Psoas muscle (tissue), 8 donors: Measurements from ENCODE around the gene ZNF219. TPM values are rescaled to one million over a fixed set of nuclear protein-coding genes. Genes with fewer than 3 reads are reported as not detected.

ENCODE experiments used
- ATAC-seq, 4 donors: fragments of 200-7000 bp; cut with Tn5 transposase; one replicate each; pipeline ENCODE4 v1.9.1; 2020; ENCODE audit warnings: moderate library complexity in 3 of 4, mild to moderate bottlenecking in 2 of 4
- DNase-seq, 2 donors: peaks; one replicate each; pipeline ENCODE4 v3.0.0-alpha.2; 2020
- H3K27ac ChIP-seq: fragments of 200-600 bp; one replicate; pipeline ENCODE4 v1.8.0; 2022
- H3K27me3 ChIP-seq, 3 donors: fragments of 200-600 bp in 1 of 3; one replicate each; pipeline versions ENCODE4 v1.6.1 to v1.8.0; 2013 to 2022; ENCODE audit warnings: low read length in 2 of 3, mild to moderate bottlenecking in 2 of 3, moderate library complexity in 1 of 3; ENCODE audit not compliant: insufficient read depth in 3 of 3
- H3K36me3 ChIP-seq, 2 donors: fragments of 200-600 bp in 1 of 2; one replicate each; pipeline versions ENCODE4 v1.6.1 to v1.8.0; 2013 to 2022; ENCODE audit warnings: low read depth in 1 of 2, mild to moderate bottlenecking in 1 of 2, moderate library complexity in 1 of 2; ENCODE audit not compliant: insufficient read depth in 1 of 2
- H3K4me1 ChIP-seq: fragments of 200-600 bp; one replicate; pipeline ENCODE4 v1.8.0; 2022
- H3K4me3 ChIP-seq: fragments of 200-600 bp; one replicate; pipeline ENCODE4 v1.8.0; 2022; ENCODE audit warnings: mild to moderate bottlenecking
- H3K9me3 ChIP-seq: fragments of 200-600 bp; one replicate; pipeline ENCODE4 v1.8.0; 2022
- WGBS, 3 donors: extraction: QIAGEN DNeasy Blood & Tissue Kit; methylation state at CpG; one replicate each; pipeline versions ENCODE4 v1.1.6 to v1.1.7; 2013; 5-methylcytosine and 5-hydroxymethylcytosine counted together
- intact Hi-C, 2 donors: fragments of 100-400 bp; cut with DNase I; formaldehyde crosslinking; loops; one replicate each; pipeline versions ENCODE4 v1.11.0 to v1.14.2; 2022
- polyA plus RNA-seq, 3 donors: library from polyadenylated mRNA; stranded (reverse); fragments of 200-250 nt; gene quantifications; one replicate each; pipeline ENCODE4 v1.2.3, GENCODE V29; 2013
- total RNA-seq, 4 donors: library from RNA; stranded (reverse); fragmentation: NEBNext Ultra II Directional in 2 of 4; extraction: Animal tissue kit (Norgen Biotek cat#: 25700) in 2 of 4; gene quantifications; one replicate each; pipeline versions ENCODE4 v1.2.1 to v1.2.4, GENCODE V29; 2021 to 2023
- TF ChIP-seq, protein P1 (sequence below): fragments of 200-600 bp; IDR thresholded peaks from one replicate; pipeline ENCODE4 v1.8.0; 2022; ENCODE audit warnings: antibody characterized with exemption
- donor health status: healthy with polysubstance abuse.
- donor health status: DM: no; HTN: no; CAD: no; lungs with moderate emphysema.
- donor health status: Bipolar disorder and iron deficiency.
- donor health status: healthy.
- donor health status: DM: yes; HTN: yes; CAD: no.
- donor health status: DM: no; HTN: no; CAD: no.
- donor health status: DM: no; HTN: no; CAD: no.
- donor health status: DM: yes; HTN: yes; CAD: no.

Gene ZNF219
- total and polyA plus RNA-seq, 7 donors, result 13.9 to 38.1 (median 28.5) TPM

- intact Hi-C loops, result loop anchor here in 1 of 2 donors (5.0 to 10.0 kb wide), 2 partner anchors 74 to 406 kb away; partner anchors contain the start of genes ANG and RNASE4
- peaks cover 2% of the 10 kb centered on the region for H3K4me1 ChIP-seq
- TF ChIP-seq, protein P1, sequence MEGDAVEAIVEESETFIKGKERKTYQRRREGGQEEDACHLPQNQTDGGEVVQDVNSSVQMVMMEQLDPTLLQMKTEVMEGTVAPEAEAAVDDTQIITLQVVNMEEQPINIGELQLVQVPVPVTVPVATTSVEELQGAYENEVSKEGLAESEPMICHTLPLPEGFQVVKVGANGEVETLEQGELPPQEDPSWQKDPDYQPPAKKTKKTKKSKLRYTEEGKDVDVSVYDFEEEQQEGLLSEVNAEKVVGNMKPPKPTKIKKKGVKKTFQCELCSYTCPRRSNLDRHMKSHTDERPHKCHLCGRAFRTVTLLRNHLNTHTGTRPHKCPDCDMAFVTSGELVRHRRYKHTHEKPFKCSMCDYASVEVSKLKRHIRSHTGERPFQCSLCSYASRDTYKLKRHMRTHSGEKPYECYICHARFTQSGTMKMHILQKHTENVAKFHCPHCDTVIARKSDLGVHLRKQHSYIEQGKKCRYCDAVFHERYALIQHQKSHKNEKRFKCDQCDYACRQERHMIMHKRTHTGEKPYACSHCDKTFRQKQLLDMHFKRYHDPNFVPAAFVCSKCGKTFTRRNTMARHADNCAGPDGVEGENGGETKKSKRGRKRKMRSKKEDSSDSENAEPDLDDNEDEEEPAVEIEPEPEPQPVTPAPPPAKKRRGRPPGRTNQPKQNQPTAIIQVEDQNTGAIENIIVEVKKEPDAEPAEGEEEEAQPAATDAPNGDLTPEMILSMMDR, result no peak
- H3K27me3 ChIP-seq, result no peaks in the 10 kb centered on the region
- H3K36me3 ChIP-seq, result peaks cover 0 to 60% of the 10 kb centered on the region in 2 donors
- ATAC-seq (no peak), DNase-seq (no peak)
- no peaks in the 10 kb centered on the region for H3K9me3 ChIP-seq
- no peak overlapping the region for H3K27ac ChIP-seq
- no peak overlapping the region for H3K4me3 ChIP-seq
- 92% methylated on average over 43 to 45 of the region's 45 CpGs for WGBS, 3 donors
These were observed 7.4 kb downstream of the ZNF219 start for GRCh38 chr14:21090940-21091663.

- intact Hi-C loops, result loop anchor here in 1 of 2 donors (5.0 to 10.0 kb wide), 2 partner anchors 73 to 406 kb away; partner anchors contain the start of genes ANG and RNASE4
- Histone ChIP-seq H3K27me3 (no peaks in the 10 kb centered on the region), H3K4me1 (no peaks in the 10 kb centered on the region), H3K27ac (no peak overlapping the region), H3K9me3 (no peaks in the 10 kb centered on the region), H3K36me3 (peaks cover 0 to 67% of the 10 kb centered on the region in 2 donors), H3K4me3 (no peak overlapping the region)
- no peak for DNase-seq
- TF ChIP-seq, protein P1, result peak; percentile 31
- WGBS, 3 donors, result 90 to 91% (median 91%) methylated on average over 37 to 45 of the region's 45 CpGs
- peak in 1 of 4 donors; percentile 33 for ATAC-seq
These were observed 8.1 kb downstream of the ZNF219 start for GRCh38 chr14:21090194-21090939.

DNA sequence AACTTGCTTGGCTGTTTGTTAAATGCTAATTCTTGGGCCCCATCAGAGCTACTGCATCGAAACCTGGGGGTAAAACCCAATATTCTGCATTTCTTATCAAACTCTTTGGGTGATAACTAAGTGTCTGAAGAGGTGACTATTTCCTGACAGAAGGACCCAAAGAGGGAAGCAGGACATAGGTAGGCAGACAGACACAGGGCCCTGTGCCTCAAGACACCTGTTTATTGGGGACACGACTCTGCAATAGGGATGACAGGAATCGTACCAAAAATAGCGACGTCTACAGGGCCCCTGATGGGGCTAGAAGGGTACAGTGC lies 8.6 kb downstream of the ZNF219 start:
- Histone ChIP-seq H3K27me3 (no peaks in the 10 kb centered on the region), H3K4me1 (no peaks in the 10 kb centered on the region), H3K27ac (no peak overlapping the region), H3K9me3 (no peaks in the 10 kb centered on the region), H3K4me3 (no peak overlapping the region), H3K36me3 (peaks cover 0 to 72% of the 10 kb centered on the region in 2 donors)
- 74 to 84% (median 75%) methylated on average over 5 of the region's 5 CpGs for WGBS, 3 donors
- no peak for DNase-seq
- no peak for ATAC-seq
- TF ChIP-seq, protein P1, result no peak
- intact Hi-C loops, result loop anchor here (2.0 to 10.0 kb wide), 3 partner anchors 17 to 405 kb away; partner anchors contain the start of genes ANG (in 1 of the 2) and RNASE4 (in 1 of the 2)

- no peak overlapping the region for H3K27ac ChIP-seq
- 59 to 71% (median 66%) methylated on average over 1 of the region's 1 CpG for WGBS, 3 donors
- no peaks in the 10 kb centered on the region for H3K27me3 ChIP-seq
- no peaks in the 10 kb centered on the region for H3K4me1 ChIP-seq
- TF ChIP-seq, protein P1, result no peak
- no peak for DNase-seq
- intact Hi-C loops, result loop anchor here in 1 of 2 donors (2.0 kb wide), 1 partner anchor 16 kb away; no protein-coding TSS in a partner anchor
- H3K36me3 ChIP-seq, result peaks cover under 1 to 78% of the 10 kb centered on the region in 2 donors
- no peak overlapping the region for H3K4me3 ChIP-seq
- H3K9me3 ChIP-seq, result no peaks in the 10 kb centered on the region
- ATAC-seq, result no peak
These were observed 9.2 kb downstream of the ZNF219 start for GRCh38 chr14:21089271-21089670.
